ENCODE results near the gene CAMKK1.

CAMKK1 gene

DNA sequence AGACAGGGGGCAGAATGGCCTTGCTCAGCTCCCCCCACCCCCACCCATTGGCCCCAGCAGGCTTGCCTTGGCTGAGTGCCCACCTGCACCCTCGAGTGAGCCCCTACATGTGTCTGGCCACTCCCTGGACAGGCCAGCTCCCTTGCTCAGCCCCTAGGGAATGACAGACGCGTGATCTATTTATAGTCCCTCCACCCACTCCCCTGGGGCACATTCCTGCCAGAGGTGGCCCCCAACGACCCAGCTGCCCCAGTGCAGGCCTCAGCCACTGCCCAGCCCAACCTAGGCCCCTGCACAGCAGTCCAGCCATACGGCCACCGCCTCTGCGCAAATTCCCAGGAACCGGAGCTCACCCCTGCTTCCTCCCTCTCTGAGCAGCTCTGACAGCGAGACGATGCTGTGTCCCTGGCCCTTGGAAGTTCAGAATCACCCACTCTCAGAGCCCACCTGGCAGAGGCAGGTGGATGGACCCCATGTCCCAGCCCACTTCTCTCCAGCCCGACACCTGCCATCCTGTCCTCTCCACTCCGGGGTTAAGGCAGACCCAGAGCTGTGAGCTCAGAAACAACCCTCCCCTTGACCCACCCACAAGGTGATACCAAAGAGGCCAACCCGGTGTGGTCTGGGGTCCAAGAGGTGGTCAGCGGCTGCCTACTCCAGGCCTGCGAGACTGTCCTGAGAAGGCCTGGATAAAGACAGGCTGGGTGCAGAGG lies 34.9 kb upstream of the CAMKK1 start:
- Histone ChIP-seq H2AFZ (ENCODE audit: low read depth) (no peak overlapping the region), H4K20me1 (ENCODE audit: insufficient read depth) (no peaks in the 10 kb centered on the region), H3K4me2 (no peak overlapping the region), H3K27me3 (ENCODE audit: insufficient read depth, low read depth) (no peaks in the 10 kb centered on the region), H3K79me2 (ENCODE audit: insufficient read depth, low read depth) (no peaks in the 10 kb centered on the region), H3K27ac (no peak overlapping the region), H3K9ac (no peak overlapping the region), H3K4me3 (IDR thresholded peaks at IDR 0.05; ENCODE audit: insufficient read depth, low read depth, low read length) (no peak overlapping the region), H3K36me3 (ENCODE audit: insufficient read depth) (no peaks in the 10 kb centered on the region), H3K4me1 (ENCODE audit: low read depth, poor library complexity, severe bottlenecking) (no peaks in the 10 kb centered on the region)
- TF ChIP-seq, protein P1, sequence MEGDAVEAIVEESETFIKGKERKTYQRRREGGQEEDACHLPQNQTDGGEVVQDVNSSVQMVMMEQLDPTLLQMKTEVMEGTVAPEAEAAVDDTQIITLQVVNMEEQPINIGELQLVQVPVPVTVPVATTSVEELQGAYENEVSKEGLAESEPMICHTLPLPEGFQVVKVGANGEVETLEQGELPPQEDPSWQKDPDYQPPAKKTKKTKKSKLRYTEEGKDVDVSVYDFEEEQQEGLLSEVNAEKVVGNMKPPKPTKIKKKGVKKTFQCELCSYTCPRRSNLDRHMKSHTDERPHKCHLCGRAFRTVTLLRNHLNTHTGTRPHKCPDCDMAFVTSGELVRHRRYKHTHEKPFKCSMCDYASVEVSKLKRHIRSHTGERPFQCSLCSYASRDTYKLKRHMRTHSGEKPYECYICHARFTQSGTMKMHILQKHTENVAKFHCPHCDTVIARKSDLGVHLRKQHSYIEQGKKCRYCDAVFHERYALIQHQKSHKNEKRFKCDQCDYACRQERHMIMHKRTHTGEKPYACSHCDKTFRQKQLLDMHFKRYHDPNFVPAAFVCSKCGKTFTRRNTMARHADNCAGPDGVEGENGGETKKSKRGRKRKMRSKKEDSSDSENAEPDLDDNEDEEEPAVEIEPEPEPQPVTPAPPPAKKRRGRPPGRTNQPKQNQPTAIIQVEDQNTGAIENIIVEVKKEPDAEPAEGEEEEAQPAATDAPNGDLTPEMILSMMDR (conservative IDR thresholded peaks at IDR 0.05; ENCODE audit: low read depth, low read length), result no peak

DNA sequence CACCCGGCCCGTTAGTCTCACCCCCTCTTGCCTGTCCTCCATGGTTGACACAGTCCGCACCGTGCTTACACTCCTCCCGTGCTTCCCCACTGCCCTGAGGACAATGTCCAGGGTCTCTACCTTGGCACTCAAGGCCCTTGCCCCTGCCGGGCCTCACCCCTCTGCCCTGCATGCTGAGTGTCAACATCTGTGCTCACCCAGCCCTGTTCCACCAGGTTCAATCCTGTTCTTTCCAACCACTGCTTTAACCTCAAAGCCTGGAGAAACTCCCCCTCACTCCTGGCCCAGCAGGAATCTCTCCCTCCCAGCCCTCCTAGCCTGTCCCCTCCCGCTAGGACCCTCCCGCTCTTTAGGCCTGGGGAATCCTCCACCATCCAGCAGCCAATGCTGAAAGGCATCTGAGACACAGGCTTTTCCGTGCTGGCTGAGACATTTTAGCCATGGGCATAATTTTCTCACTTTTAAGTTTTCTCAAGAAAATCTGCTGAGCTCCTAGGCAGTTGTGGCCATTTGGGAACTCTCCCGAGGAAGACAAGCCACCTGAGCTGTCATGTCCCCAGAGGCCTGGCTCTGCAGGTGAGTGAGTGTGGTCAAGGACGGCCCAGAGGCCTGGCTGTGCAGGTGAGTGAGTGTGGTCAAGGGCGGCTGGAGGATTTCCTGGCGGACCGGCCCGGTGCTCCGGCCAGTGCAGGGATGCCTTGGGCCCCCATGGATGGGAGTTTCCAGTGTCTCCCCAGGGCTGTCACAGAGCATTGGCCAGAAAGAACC lies 34.2 kb upstream of the CAMKK1 start:
- Histone ChIP-seq H3K27me3 (ENCODE audit: insufficient read depth, low read depth) (no peaks in the 10 kb centered on the region), H3K9ac (no peak overlapping the region), H4K20me1 (ENCODE audit: insufficient read depth) (no peaks in the 10 kb centered on the region), H3K79me2 (ENCODE audit: insufficient read depth, low read depth) (no peaks in the 10 kb centered on the region), H3K4me2 (no peak overlapping the region), H3K4me3 (IDR thresholded peaks at IDR 0.05; ENCODE audit: insufficient read depth, low read depth, low read length) (no peak overlapping the region), H3K36me3 (ENCODE audit: insufficient read depth) (no peaks in the 10 kb centered on the region), H3K27ac (no peak overlapping the region), H3K4me1 (ENCODE audit: low read depth, poor library complexity, severe bottlenecking) (no peaks in the 10 kb centered on the region), H2AFZ (ENCODE audit: low read depth) (no peak overlapping the region)
- TF ChIP-seq, protein P1 (conservative IDR thresholded peaks at IDR 0.05; ENCODE audit: low read depth, low read length), result no peak

DNA sequence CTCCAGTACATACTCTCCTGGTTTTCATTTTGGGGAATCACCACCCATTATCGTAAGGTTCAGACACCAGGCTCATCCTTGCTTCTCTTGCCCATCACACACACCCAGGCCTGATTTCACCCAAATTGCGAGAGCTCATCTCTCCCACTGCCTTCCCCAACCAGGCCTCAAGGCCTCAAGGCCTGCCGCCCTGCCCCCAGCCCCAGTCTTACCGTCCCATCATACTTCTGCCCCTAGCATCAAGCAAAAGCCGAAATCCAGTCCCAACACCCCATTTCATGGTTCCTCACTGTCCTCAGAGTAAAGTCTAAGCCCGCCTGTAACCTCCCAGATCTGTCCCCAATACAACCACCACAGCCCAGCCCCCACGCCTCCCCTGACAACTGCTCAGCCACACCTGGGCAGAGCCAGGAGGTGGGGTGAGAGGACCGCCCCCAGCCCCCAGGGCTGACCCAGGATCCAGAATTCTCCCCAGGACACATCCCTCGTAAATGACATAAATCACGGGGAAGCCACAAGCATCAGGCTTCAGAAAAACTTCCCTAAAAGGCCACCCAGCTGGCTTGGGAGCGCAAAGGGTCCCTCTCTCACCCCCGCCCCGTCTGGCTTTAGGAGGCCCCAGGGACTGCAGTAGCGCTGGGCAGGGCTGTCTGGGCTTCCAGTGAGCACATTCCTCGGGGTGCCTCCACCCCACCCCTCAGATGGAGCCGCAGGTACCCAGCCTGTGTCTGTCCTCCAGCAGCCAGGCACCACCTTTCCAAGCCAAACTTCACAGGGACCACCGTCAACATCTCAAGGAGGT lies 33.0 kb upstream of the CAMKK1 start:
- Histone ChIP-seq H3K79me2 (ENCODE audit: insufficient read depth, low read depth) (no peaks in the 10 kb centered on the region), H3K9ac (no peak overlapping the region), H2AFZ (ENCODE audit: low read depth) (no peak overlapping the region), H3K4me3 (IDR thresholded peaks at IDR 0.05; ENCODE audit: insufficient read depth, low read depth, low read length) (no peak overlapping the region), H3K36me3 (ENCODE audit: insufficient read depth) (no peaks in the 10 kb centered on the region), H3K27me3 (ENCODE audit: insufficient read depth, low read depth) (no peaks in the 10 kb centered on the region), H4K20me1 (ENCODE audit: insufficient read depth) (no peaks in the 10 kb centered on the region), H3K4me1 (ENCODE audit: low read depth, poor library complexity, severe bottlenecking) (no peaks in the 10 kb centered on the region), H3K27ac (no peak overlapping the region), H3K4me2 (no peak overlapping the region)
- TF ChIP-seq, protein P1 (conservative IDR thresholded peaks at IDR 0.05; ENCODE audit: low read depth, low read length), result no peak

DNA sequence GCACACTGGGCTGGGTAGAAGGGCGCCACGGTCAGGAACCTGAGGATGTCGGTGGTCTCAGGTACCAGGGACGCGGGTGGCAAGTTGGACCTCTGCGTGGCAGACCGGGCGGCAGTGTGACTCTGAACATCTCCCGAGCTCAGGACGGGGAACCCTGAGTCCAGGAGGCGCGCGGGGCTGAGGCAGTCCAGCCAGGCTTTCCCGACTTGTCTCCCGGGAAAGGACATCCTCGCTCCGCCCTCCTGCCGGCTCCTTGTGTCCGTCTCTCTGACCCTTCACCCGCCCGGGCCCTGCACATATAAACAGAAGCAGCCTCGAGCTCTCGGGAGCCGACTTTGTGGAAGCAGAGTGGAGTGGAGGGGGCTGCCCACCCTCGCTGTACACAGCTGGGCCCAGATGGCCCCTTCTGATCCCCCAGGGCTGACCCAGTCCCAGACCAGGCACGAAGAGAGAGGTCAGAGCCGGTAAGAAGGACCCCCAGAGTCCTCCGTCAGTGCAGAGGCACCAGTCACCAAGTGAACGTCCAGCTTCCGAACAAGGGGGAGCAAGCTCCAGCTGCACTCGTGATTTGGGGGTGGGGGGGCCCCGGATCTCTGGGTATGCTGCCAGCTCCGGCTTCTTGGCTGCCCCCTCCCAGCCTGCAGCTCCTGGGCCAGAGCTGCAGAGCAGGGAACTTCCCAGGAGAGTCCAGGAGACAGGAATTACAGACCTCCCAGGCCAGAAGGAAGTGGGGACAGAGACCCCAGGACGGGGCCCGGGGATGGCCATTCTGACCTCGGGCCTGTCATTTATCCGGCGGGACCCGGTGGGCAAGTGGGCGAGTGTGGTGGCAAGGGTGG lies 31.9 kb upstream of the CAMKK1 start:
- TF ChIP-seq, protein P1 (conservative IDR thresholded peaks at IDR 0.05; ENCODE audit: low read depth, low read length), result no peak
- Histone ChIP-seq H3K27ac (no peak overlapping the region), H3K36me3 (ENCODE audit: insufficient read depth) (no peaks in the 10 kb centered on the region), H4K20me1 (ENCODE audit: insufficient read depth) (no peaks in the 10 kb centered on the region), H3K27me3 (ENCODE audit: insufficient read depth, low read depth) (no peaks in the 10 kb centered on the region), H3K9ac (no peak overlapping the region), H3K4me3 (IDR thresholded peaks at IDR 0.05; ENCODE audit: insufficient read depth, low read depth, low read length) (no peak overlapping the region), H3K4me1 (ENCODE audit: low read depth, poor library complexity, severe bottlenecking) (no peaks in the 10 kb centered on the region), H3K4me2 (no peak overlapping the region), H3K79me2 (ENCODE audit: insufficient read depth, low read depth) (no peaks in the 10 kb centered on the region), H2AFZ (ENCODE audit: low read depth) (no peak overlapping the region)

Measured in KMS-11 (cell line).